ENCODE data around the gene DCAF15.

DNA sequence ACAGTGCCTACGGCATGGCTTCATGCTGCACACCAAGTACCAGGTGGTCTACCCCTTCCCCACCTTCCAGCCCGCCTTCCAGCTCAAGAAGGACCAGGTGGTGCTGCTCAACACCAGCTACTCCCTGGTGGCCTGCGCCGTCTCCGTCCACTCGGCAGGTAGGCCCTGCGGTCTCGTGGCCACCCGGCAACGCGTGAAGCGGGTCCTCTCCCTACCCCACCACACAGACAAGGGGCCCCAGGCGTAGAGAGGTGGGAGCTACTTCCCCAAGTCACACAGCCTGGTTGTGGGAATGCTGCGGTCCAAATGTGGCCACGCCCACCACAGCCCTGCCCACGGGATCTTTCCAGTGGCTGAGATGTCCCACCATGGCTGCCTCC, 4.0 kb downstream of the DCAF15 start:
- TF ChIP-seq CTCF (IDR thresholded peaks at IDR 0.05) (no peak), POLR2A (IDR thresholded peaks at IDR 0.05) (no peak)
